HEK293T (cell line): Measurements from ENCODE around the gene CABYR.

ENCODE experiments used
- CTCF ChIA-PET: fragments of 350-600 bp; formaldehyde crosslinking; extraction: SDS; loops from one replicate; lab custom pipeline; 2021; ENCODE audit warnings: antibody characterized with exemption, inconsistent platforms; lab: Yijun Ruan, JAX
- POLR2A ChIA-PET: fragments of 350-600 bp; formaldehyde crosslinking; extraction: SDS; loops from one replicate; lab custom pipeline; 2020; ENCODE audit warnings: antibody characterized with exemption, inconsistent platforms; lab: Yijun Ruan, JAX
- DNase-seq: peaks from one replicate; pipeline ENCODE4 v3.0.0; 2012; ENCODE audit warnings: mixed read lengths; ENCODE audit errors: extremely low spot score
- ARNT ChIP-seq: fragments of 450-650 bp; IDR thresholded peaks from 2 replicates; pipeline ENCODE4 v1.6.1; 2017; ENCODE audit warnings: mild to moderate bottlenecking
- BHLHE40 ChIP-seq: fragments of 450-650 bp; IDR thresholded peaks from 2 replicates; pipeline ENCODE4 v1.6.1; 2016; ENCODE audit warnings: mild to moderate bottlenecking, moderate library complexity, borderline replicate concordance
- CTBP1 ChIP-seq: fragments of 450-650 bp; IDR thresholded peaks from 2 replicates; pipeline ENCODE4 v1.6.1; 2016; ENCODE audit warnings: borderline replicate concordance
- ELF4 ChIP-seq: fragments of 450-650 bp; IDR thresholded peaks from 2 replicates; pipeline ENCODE4 v1.6.1; 2017; ENCODE audit warnings: antibody characterized with exemption
- FOXA1 ChIP-seq: fragments of 450-650 bp; IDR thresholded peaks from 2 replicates; pipeline ENCODE4 v1.6.1; 2016; ENCODE audit warnings: mild to moderate bottlenecking
- FOXK2 ChIP-seq: fragments of 450-650 bp; IDR thresholded peaks from 2 replicates; pipeline ENCODE4 v1.6.1; 2016; ENCODE audit warnings: mild to moderate bottlenecking
- FOXM1 ChIP-seq: fragments of 450-650 bp; IDR thresholded peaks from 2 replicates; pipeline ENCODE4 v1.6.1; 2017; ENCODE audit warnings: mild to moderate bottlenecking, borderline replicate concordance
- HDGF ChIP-seq: fragments of 450-650 bp; IDR thresholded peaks from 2 replicates; pipeline ENCODE4 v1.6.1; 2017; ENCODE audit warnings: antibody characterized with exemption, borderline replicate concordance
- L3MBTL2 ChIP-seq: fragments of 450-650 bp; conservative IDR thresholded peaks from 2 replicates; pipeline ENCODE4 v1.6.1; 2016; ENCODE audit warnings: mild to moderate bottlenecking
- LEF1 ChIP-seq: fragments of 450-650 bp; IDR thresholded peaks from 2 replicates; pipeline ENCODE4 v1.6.1; 2017; ENCODE audit warnings: mild to moderate bottlenecking, borderline replicate concordance
- NFRKB ChIP-seq: fragments of 450-650 bp; IDR thresholded peaks from 2 replicates; pipeline ENCODE4 v1.6.1; 2016; ENCODE audit warnings: mild to moderate bottlenecking, moderate library complexity
- SP1 ChIP-seq: fragments of 450-650 bp; IDR thresholded peaks from 2 replicates; pipeline ENCODE4 v1.6.1; 2017
- SUZ12 ChIP-seq: fragments of 450-650 bp; IDR thresholded peaks from 2 replicates; pipeline ENCODE4 v1.6.1; 2016; ENCODE audit warnings: mild to moderate bottlenecking
- TARDBP ChIP-seq: fragments of 450-650 bp; IDR thresholded peaks from 2 replicates; pipeline ENCODE4 v1.6.1; 2016
- ZNF384 ChIP-seq: fragments of 450-650 bp; IDR thresholded peaks from 2 replicates; pipeline ENCODE4 v1.6.1; 2016
- TF ChIP-seq, protein P1 (sequence below): fragments of 450-650 bp; IDR thresholded peaks from 2 replicates; pipeline ENCODE4 v1.6.1; 2016

CABYR gene

GRCh38 chr18:24180048-24180447 lies 41.2 kb downstream of the CABYR start:
- TF ChIP-seq CTBP1 (no peak), SP1 (no peak), FOXM1 (no peak), FOXK2 (no peak), ARNT (no peak), TARDBP (no peak), NFRKB (no peak), HDGF (no peak), ELF4 (no peak)
- ChIA-PET CTCF (interaction anchor here (0.5 to 1.4 kb wide), 2 partner anchors 8 to 30 kb away, joined by 3 read pairs; no protein-coding TSS in a partner anchor), POLR2A (no interaction called here)
- no peak for DNase-seq

GRCh38 chr18:24181806-24182205 lies 42.9 kb downstream of the CABYR start:
- POLR2A ChIA-PET: interaction anchor here (0.7 kb wide), 1 partner anchor 43 kb away, joined by 4 read pairs; the partner anchor contains the start of gene CABYR
- CTCF ChIA-PET: no interaction called here
- no peak for DNase-seq
- no peak for TF ChIP-seq FOXA1

DNA sequence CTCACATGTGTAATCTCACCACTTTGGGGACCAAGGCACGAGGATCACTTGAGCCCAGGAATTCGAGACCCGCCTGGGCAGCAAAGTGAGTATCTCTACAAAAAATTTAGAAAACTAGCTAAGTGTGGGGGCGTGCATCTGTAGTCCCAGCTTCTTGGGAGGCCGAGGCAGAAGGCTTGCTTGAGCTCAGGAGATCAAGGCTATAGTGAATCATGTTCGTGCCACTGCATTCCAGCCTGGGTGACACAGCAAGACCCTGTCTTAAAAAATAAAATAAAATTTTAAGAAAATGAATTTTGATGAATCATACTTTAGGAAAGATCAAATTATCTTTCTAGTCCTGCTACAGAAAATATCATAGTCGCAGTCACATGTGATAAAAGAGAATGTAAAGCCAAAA lies 46.9 kb downstream of the CABYR start:
- TF ChIP-seq ELF4 (no peak), LEF1 (no peak), SP1 (no peak), FOXA1 (no peak), FOXK2 (no peak), L3MBTL2 (no peak), TARDBP (no peak), BHLHE40 (no peak), ZNF384 (no peak), ARNT (no peak), HDGF (no peak), SUZ12 (no peak), NFRKB (no peak), CTBP1 (no peak), FOXM1 (no peak)
- TF ChIP-seq, protein P1, sequence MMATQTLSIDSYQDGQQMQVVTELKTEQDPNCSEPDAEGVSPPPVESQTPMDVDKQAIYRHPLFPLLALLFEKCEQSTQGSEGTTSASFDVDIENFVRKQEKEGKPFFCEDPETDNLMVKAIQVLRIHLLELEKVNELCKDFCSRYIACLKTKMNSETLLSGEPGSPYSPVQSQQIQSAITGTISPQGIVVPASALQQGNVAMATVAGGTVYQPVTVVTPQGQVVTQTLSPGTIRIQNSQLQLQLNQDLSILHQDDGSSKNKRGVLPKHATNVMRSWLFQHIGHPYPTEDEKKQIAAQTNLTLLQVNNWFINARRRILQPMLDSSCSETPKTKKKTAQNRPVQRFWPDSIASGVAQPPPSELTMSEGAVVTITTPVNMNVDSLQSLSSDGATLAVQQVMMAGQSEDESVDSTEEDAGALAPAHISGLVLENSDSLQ: no peak
- POLR2A ChIA-PET: no interaction called here
- CTCF ChIA-PET: interaction anchor here (6.8 kb wide), 1 partner anchor 9 kb away, joined by 55 read pairs; no protein-coding TSS in a partner anchor
- no peak for DNase-seq

GRCh38 chr18:24187049-24187448 lies 48.2 kb downstream of the CABYR start:
- CTCF ChIA-PET: interaction anchor here (0.6 to 6.8 kb wide), 4 partner anchors 8 to 275 kb away, joined by 3 to 55 read pairs (median 4); no protein-coding TSS in a partner anchor
- TF ChIP-seq BHLHE40 (no peak), HDGF (no peak)
- no peak for DNase-seq

DNA sequence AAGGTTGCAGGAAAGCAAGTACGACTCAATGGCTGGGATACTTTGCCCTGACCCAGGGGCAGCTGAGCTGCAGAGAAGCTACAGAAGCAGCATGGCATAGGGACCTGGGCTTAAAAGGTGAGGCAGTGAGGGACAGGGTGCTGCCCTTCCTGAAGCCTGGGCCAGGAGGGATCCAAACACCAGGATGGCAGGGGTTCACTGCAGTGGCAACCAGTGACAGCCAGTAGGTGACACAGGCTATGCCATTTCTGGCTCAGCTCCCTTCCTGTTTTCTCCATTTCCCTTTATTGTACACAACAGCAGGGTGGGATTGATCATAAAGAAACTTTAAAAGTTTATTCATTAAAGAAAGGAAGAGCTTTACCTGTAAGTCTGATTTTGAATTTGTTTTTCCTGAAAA lies 48.8 kb downstream of the CABYR start:
- POLR2A ChIA-PET: no interaction called here
- CTCF ChIA-PET: interaction anchor here (0.6 to 6.8 kb wide), 4 partner anchors 8 to 274 kb away, joined by 3 to 55 read pairs (median 4); no protein-coding TSS in a partner anchor
- TF ChIP-seq ELF4: no peak
- TF ChIP-seq FOXK2: no peak
- no peak for TF ChIP-seq L3MBTL2
- no peak for TF ChIP-seq SUZ12
- TF ChIP-seq ZNF384: no peak
- no peak for TF ChIP-seq LEF1
- TF ChIP-seq SP1: no peak
- no peak for TF ChIP-seq FOXA1
- no peak for TF ChIP-seq NFRKB
- no peak for TF ChIP-seq CTBP1
- no peak for TF ChIP-seq ARNT
- no peak for TF ChIP-seq TARDBP
- TF ChIP-seq FOXM1: no peak
- TF ChIP-seq, protein P1: no peak
- TF ChIP-seq BHLHE40: no peak
- no peak for TF ChIP-seq HDGF
- no peak for DNase-seq

More at GRCh38 chr18:24187049-24187448, 48.2 kb downstream of the CABYR start:
- POLR2A ChIA-PET: no interaction called here

DNA sequence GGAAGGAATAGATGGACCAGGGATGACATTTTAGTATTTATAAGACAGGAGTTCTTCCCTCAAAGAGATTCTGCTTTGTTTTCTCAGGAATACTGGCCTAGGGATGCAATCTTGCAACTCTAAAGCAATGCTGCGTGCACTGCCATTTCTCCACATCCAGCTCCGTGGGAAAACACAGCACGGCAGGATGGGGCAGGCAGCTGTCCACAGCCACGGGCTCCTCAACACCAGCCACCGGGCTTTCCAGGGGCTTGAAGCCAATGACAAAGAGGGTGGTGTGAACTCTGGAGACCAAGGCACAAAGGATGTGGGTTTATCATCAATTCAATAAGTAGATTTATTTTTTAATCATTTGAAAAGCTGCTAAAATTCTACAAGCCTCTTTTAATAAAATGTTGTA lies 49.3 kb downstream of the CABYR start:
- TF ChIP-seq NFRKB: no peak
- POLR2A ChIA-PET: no interaction called here
- CTCF ChIA-PET: interaction anchor here (1.3 to 6.8 kb wide), 2 partner anchors 9 to 11 kb away, joined by 3 to 55 read pairs; no protein-coding TSS in a partner anchor
- DNase-seq: no peak

DNA sequence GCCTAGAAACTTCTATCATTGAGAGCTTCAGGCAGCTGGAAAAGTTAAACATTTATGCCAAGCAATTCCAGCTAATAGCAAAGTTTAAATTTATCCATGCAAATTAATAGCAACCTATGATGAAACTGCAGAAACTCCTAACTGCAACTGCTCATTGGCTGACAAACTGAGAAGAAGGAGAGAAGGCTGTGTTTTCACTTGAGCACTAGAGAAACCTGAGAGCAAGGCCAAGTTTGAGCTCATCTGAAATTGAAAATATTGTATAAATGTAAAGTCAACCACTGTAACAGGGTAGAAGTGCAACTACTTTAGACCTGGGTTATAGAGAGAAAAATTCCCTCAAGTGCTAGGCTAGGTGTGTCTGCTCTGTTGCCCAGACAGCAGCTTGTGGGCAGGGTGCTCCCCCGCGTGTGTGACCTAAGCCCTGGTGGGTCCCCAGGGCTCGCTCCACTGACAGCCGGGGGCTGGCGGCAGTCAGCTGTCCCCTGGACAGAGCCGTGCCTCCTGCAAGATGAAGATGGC lies 50.2 kb downstream of the CABYR start:
- ChIA-PET POLR2A (interaction anchor here (1.3 kb wide), 1 partner anchor 50 kb away, joined by 3 read pairs; the partner anchor contains the start of gene CABYR), CTCF (interaction anchor here (0.6 to 6.8 kb wide), 2 partner anchors 12 to 451 kb away, joined by 5 to 55 read pairs; no protein-coding TSS in a partner anchor)
- DNase-seq: no peak
- TF ChIP-seq FOXK2: no peak
- no peak for TF ChIP-seq HDGF
- TF ChIP-seq FOXM1: no peak
- TF ChIP-seq ZNF384: no peak
